ENCODE results near the gene AGBL1. TPM values are rescaled to one million over a fixed set of nuclear protein-coding genes. Genes with fewer than 3 reads are reported as not detected.

AGBL1 gene
- polyA plus RNA-seq, 1 donor (not counting 4 experiments of a cell fraction or from before 2014, with no cell fraction given), result not detected

GRCh38 chr15:86161250-86161649, 81.6 kb downstream of the AGBL1 start:
- Histone ChIP-seq H3K9ac (ENCODE audit: control insufficient read depth, extremely low read depth, insufficient read depth, low read length) (no peak overlapping the region), H2AFZ (ENCODE audit: control insufficient read depth, low read length) (no peak overlapping the region), H3K4me3 (ENCODE audit: control insufficient read depth in 2 of 3, extremely low read depth in 1 of 3, insufficient read depth in 2 of 3, low read depth in 1 of 3, low read length in 3 of 3) (no peak overlapping the region), H3K4me2 (ENCODE audit: control insufficient read depth, extremely low read depth, insufficient read depth, low read depth, low read length) (no peak overlapping the region), H3K4me1 (ENCODE audit: control insufficient read depth, extremely low read depth, insufficient read depth, low read length) (no peaks in the 10 kb centered on the region), H3K27me3 (ENCODE audit: control insufficient read depth, extremely low read depth, insufficient read depth, low read length) (no peaks in the 10 kb centered on the region), H4K20me1 (ENCODE audit: control insufficient read depth, extremely low read depth, insufficient read depth, low read length) (no peaks in the 10 kb centered on the region), H3K36me3 (ENCODE audit: control insufficient read depth in 2 of 2, extremely low read depth in 1 of 2, insufficient read depth in 2 of 2, low read length in 2 of 2) (no peaks in the 10 kb centered on the region), H3K9me1 (ENCODE audit: control insufficient read depth, extremely low read depth, insufficient read depth, low read length) (no peaks in the 10 kb centered on the region), H3K79me2 (ENCODE audit: control insufficient read depth, insufficient read depth, low read length) (no peaks in the 10 kb centered on the region), H3K9me3 (ENCODE audit: control insufficient read depth, low read depth, low read length) (no peaks in the 10 kb centered on the region), H3K27ac (ENCODE audit: control insufficient read depth, insufficient read depth, low read length) (no peak overlapping the region)
- dilution Hi-C loops (cut with MboI; ENCODE audit: extremely low pct_ligation_motif_present, low sequenced_read_pairs), result no loop called here
- FAIRE-seq, result no peak
- TF ChIP-seq CTCF (optimal IDR thresholded peaks at IDR 0.05 in 1 of 3, IDR thresholded peaks at IDR 0.05 in 1 of 3, conservative IDR thresholded peaks at IDR 0.05 in 1 of 3; ENCODE audit: extremely low read depth in 1 of 3, insufficient read depth in 2 of 3, low read length in 3 of 3), result no peak
- no peak for TF ChIP-seq EZH2 (IDR thresholded peaks at IDR 0.05; ENCODE audit: low read length)
- no peak for DNase-seq (ENCODE audit: low read depth, low spot score)

GRCh38 chr15:86162172-86162591, 82.5 kb downstream of the AGBL1 start:
- FAIRE-seq (no peak), DNase-seq (ENCODE audit: low read depth, low spot score) (no peak)
- no peaks in the 10 kb centered on the region for H3K79me2 ChIP-seq (ENCODE audit: control insufficient read depth, insufficient read depth, low read length)

More at GRCh38 chr15:86162172-86162591, 82.5 kb downstream of the AGBL1 start:
- H3K9me1 ChIP-seq (ENCODE audit: control insufficient read depth, extremely low read depth, insufficient read depth, low read length), result no peaks in the 10 kb centered on the region
- no peaks in the 10 kb centered on the region for H4K20me1 ChIP-seq (ENCODE audit: control insufficient read depth, extremely low read depth, insufficient read depth, low read length)
- no peak overlapping the region for H2AFZ ChIP-seq (ENCODE audit: control insufficient read depth, low read length)
- no peak overlapping the region for H3K27ac ChIP-seq (ENCODE audit: control insufficient read depth, insufficient read depth, low read length)
- no peaks in the 10 kb centered on the region for H3K4me1 ChIP-seq (ENCODE audit: control insufficient read depth, extremely low read depth, insufficient read depth, low read length)
- dilution Hi-C loops (cut with MboI; ENCODE audit: extremely low pct_ligation_motif_present, low sequenced_read_pairs), result no loop called here
- no peaks in the 10 kb centered on the region for H3K27me3 ChIP-seq (ENCODE audit: control insufficient read depth, extremely low read depth, insufficient read depth, low read length)
- H3K9me3 ChIP-seq (ENCODE audit: control insufficient read depth, low read depth, low read length), result no peaks in the 10 kb centered on the region
- no peaks in the 10 kb centered on the region for H3K36me3 ChIP-seq (ENCODE audit: control insufficient read depth in 2 of 2, extremely low read depth in 1 of 2, insufficient read depth in 2 of 2, low read length in 2 of 2)
- H3K9ac ChIP-seq (ENCODE audit: control insufficient read depth, extremely low read depth, insufficient read depth, low read length), result no peak overlapping the region
- no peak overlapping the region for H3K4me2 ChIP-seq (ENCODE audit: control insufficient read depth, extremely low read depth, insufficient read depth, low read depth, low read length)
- H3K4me3 ChIP-seq (ENCODE audit: control insufficient read depth in 2 of 3, extremely low read depth in 1 of 3, insufficient read depth in 2 of 3, low read depth in 1 of 3, low read length in 3 of 3), result no peak overlapping the region
- TF ChIP-seq EZH2 (IDR thresholded peaks at IDR 0.05; ENCODE audit: low read length) (no peak), CTCF (optimal IDR thresholded peaks at IDR 0.05 in 1 of 3, IDR thresholded peaks at IDR 0.05 in 1 of 3, conservative IDR thresholded peaks at IDR 0.05 in 1 of 3; ENCODE audit: extremely low read depth in 1 of 3, insufficient read depth in 2 of 3, low read length in 3 of 3) (no peak)
